Measurements from ENCODE around the gene TTYH2.

DNA sequence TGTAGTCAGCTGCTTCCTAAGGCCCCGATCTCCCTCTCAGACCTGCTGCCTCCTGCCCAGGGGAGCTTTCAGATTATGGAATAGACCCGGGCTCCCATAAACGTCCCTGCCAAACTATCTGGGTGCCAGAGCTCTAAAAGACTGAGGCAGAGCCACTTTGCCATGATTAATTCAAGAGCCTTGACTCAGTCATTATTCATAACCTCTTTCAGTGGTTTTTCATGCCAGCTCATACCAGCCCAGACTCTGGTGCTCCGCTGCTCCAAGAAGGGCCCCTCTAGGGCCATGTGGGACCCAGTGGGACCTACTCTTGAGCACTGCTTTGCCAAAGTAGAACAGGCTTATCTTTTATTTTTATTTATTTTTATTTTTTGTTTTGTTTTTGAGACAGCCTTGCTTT, 84.6 kb downstream of the TTYH2 start:
- TF ChIP-seq, protein P1, sequence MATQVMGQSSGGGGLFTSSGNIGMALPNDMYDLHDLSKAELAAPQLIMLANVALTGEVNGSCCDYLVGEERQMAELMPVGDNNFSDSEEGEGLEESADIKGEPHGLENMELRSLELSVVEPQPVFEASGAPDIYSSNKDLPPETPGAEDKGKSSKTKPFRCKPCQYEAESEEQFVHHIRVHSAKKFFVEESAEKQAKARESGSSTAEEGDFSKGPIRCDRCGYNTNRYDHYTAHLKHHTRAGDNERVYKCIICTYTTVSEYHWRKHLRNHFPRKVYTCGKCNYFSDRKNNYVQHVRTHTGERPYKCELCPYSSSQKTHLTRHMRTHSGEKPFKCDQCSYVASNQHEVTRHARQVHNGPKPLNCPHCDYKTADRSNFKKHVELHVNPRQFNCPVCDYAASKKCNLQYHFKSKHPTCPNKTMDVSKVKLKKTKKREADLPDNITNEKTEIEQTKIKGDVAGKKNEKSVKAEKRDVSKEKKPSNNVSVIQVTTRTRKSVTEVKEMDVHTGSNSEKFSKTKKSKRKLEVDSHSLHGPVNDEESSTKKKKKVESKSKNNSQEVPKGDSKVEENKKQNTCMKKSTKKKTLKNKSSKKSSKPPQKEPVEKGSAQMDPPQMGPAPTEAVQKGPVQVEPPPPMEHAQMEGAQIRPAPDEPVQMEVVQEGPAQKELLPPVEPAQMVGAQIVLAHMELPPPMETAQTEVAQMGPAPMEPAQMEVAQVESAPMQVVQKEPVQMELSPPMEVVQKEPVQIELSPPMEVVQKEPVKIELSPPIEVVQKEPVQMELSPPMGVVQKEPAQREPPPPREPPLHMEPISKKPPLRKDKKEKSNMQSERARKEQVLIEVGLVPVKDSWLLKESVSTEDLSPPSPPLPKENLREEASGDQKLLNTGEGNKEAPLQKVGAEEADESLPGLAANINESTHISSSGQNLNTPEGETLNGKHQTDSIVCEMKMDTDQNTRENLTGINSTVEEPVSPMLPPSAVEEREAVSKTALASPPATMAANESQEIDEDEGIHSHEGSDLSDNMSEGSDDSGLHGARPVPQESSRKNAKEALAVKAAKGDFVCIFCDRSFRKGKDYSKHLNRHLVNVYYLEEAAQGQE (IDR thresholded peaks at IDR 0.05; ENCODE audit: unreplicated experiment), result no peak
- TF ChIP-seq, protein P2, sequence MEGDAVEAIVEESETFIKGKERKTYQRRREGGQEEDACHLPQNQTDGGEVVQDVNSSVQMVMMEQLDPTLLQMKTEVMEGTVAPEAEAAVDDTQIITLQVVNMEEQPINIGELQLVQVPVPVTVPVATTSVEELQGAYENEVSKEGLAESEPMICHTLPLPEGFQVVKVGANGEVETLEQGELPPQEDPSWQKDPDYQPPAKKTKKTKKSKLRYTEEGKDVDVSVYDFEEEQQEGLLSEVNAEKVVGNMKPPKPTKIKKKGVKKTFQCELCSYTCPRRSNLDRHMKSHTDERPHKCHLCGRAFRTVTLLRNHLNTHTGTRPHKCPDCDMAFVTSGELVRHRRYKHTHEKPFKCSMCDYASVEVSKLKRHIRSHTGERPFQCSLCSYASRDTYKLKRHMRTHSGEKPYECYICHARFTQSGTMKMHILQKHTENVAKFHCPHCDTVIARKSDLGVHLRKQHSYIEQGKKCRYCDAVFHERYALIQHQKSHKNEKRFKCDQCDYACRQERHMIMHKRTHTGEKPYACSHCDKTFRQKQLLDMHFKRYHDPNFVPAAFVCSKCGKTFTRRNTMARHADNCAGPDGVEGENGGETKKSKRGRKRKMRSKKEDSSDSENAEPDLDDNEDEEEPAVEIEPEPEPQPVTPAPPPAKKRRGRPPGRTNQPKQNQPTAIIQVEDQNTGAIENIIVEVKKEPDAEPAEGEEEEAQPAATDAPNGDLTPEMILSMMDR (conservative IDR thresholded peaks at IDR 0.05; ENCODE audit: low read depth in 2 of 2), result no peak
- TF ChIP-seq POLR2AphosphoS5 (IDR thresholded peaks at IDR 0.05; ENCODE audit: low read depth), result no peak
- TF ChIP-seq EZH2phosphoT487 (IDR thresholded peaks at IDR 0.05; ENCODE audit: unreplicated experiment), result no peak
- TF ChIP-seq EZH2 (IDR thresholded peaks at IDR 0.05; ENCODE audit: low read depth, unreplicated experiment), result no peak
